ENCODE measurements around the gene RGS1. TPM values are rescaled to one million over a fixed set of nuclear protein-coding genes. Genes with fewer than 3 reads are reported as not detected.

RGS1 gene
- total RNA-seq, 1 experiment from 2014 or later, result not detected

GRCh38 chr1:192554904-192555303 is 20.7 kb upstream of the RGS1 start:
- no peak overlapping the region for H2AFZ ChIP-seq (ENCODE audit: low read depth, low read length, poor library complexity, severe bottlenecking)
- POLR2A ChIA-PET, result no interaction called here
- TF ChIP-seq ZFX (IDR thresholded peaks at IDR 0.05) (no peak), TCF7L2 (IDR thresholded peaks at IDR 0.05; ENCODE audit: borderline replicate concordance, extremely low read depth, insufficient read depth, insufficient read length) (no peak), CTCF (IDR thresholded peaks at IDR 0.05 in 2 of 3, conservative IDR thresholded peaks at IDR 0.05 in 1 of 3; ENCODE audit: borderline replicate concordance in 1 of 3, insufficient read depth in 1 of 3, low read depth in 2 of 3, low read length in 2 of 3) (no peak), ZNF274 (IDR thresholded peaks at IDR 0.05; ENCODE audit: low read depth, low read length) (no peak), ELF1 (IDR thresholded peaks at IDR 0.05; ENCODE audit: borderline replicate concordance, low read depth) (no peak), POLR2A (IDR thresholded peaks at IDR 0.05; ENCODE audit: borderline replicate concordance, extremely low read depth, insufficient read depth, insufficient read length) (no peak), FOSL1 (IDR thresholded peaks at IDR 0.05; ENCODE audit: low read depth) (no peak)
- TF ChIP-seq, protein P1, sequence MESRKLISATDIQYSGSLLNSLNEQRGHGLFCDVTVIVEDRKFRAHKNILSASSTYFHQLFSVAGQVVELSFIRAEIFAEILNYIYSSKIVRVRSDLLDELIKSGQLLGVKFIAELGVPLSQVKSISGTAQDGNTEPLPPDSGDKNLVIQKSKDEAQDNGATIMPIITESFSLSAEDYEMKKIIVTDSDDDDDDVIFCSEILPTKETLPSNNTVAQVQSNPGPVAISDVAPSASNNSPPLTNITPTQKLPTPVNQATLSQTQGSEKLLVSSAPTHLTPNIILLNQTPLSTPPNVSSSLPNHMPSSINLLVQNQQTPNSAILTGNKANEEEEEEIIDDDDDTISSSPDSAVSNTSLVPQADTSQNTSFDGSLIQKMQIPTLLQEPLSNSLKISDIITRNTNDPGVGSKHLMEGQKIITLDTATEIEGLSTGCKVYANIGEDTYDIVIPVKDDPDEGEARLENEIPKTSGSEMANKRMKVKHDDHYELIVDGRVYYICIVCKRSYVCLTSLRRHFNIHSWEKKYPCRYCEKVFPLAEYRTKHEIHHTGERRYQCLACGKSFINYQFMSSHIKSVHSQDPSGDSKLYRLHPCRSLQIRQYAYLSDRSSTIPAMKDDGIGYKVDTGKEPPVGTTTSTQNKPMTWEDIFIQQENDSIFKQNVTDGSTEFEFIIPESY (IDR thresholded peaks at IDR 0.05; ENCODE audit: extremely low read depth, insufficient replicate concordance, low read length), result no peak
- TF ChIP-seq, protein P2, sequence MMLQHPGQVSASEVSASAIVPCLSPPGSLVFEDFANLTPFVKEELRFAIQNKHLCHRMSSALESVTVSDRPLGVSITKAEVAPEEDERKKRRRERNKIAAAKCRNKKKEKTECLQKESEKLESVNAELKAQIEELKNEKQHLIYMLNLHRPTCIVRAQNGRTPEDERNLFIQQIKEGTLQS (IDR thresholded peaks at IDR 0.05), result no peak
- H3K36me3 ChIP-seq (ENCODE audit: control insufficient read depth in 1 of 2, insufficient read depth in 2 of 2, low read length in 2 of 2), result no peaks in the 10 kb centered on the region
- no peaks in the 10 kb centered on the region for H3K79me2 ChIP-seq (ENCODE audit: insufficient read depth, low read length)
- H3K27ac ChIP-seq (ENCODE audit: low read depth, low read length), result no peak overlapping the region
- intact Hi-C loops (cut with micrococcal nuclease), result no loop called here
- no peak overlapping the region for H3K4me3 ChIP-seq (replicated peaks in 1 of 2; ENCODE audit: low read depth in 1 of 2, low read length in 2 of 2)
- H3K9me3 ChIP-seq (ENCODE audit: control insufficient read depth in 1 of 2, insufficient read depth in 1 of 2, low read depth in 1 of 2, low read length in 2 of 2), result no peaks in the 10 kb centered on the region
- no peaks in the 10 kb centered on the region; the same call in 1 of the 2 replicates for H3K9me2 ChIP-seq (ENCODE audit: insufficient read depth)
- CTCF ChIA-PET, result no interaction called here
- DNase-seq (ENCODE audit: low read depth, low spot score) (no peak), ATAC-seq (no peak)
- no peak overlapping the region for H3K4me2 ChIP-seq (ENCODE audit: low read length)
- H4K20me1 ChIP-seq (ENCODE audit: insufficient read depth), result no peaks in the 10 kb centered on the region
- H3K4me1 ChIP-seq (ENCODE audit: control insufficient read depth in 1 of 2, insufficient read depth in 2 of 2, low read length in 2 of 2), result peaks cover 17 to 36% of the 10 kb centered on the region in 2 experiments; a peak in 3 of 4 replicates
- H3K9ac ChIP-seq (ENCODE audit: low read length), result no peak overlapping the region
- RAD21 ChIA-PET (ENCODE audit: low non-redundant PET in 1 of 2, low total read pairs in 2 of 2, uncharacterized antibody in 2 of 2, unreplicated experiment in 2 of 2), result no interaction called here
- no peaks in the 10 kb centered on the region for H3K27me3 ChIP-seq (ENCODE audit: insufficient read depth, low read length)
- no TSS peak for BruUV-seq (replicated peaks)

All from HCT116 (cell line).